H9 (cell line): ENCODE measurements around the gene TP73. TPM values are rescaled to one million over a fixed set of nuclear protein-coding genes. Genes with fewer than 3 reads are reported as not detected.

Experiments
- DNase-seq: peaks from one replicate; pipeline ENCODE4 v3.0.0-alpha.2; 2017
- H2AFZ ChIP-seq: one replicate; pipeline ENCODE4 v1.6.1; 2013; ENCODE audit warnings: mild to moderate bottlenecking, low read length, control low read depth, moderate library complexity
- H2AK5ac ChIP-seq: 2 replicates; pipeline ENCODE4 v1.6.1; 2013; ENCODE audit warnings: low read length, control low read depth, mixed read lengths; ENCODE audit not compliant: insufficient read length
- H2BK120ac ChIP-seq: one replicate; pipeline ENCODE4 v1.6.1; 2013; ENCODE audit warnings: low read depth, mild to moderate bottlenecking, low read length, control low read depth, inconsistent platforms; ENCODE audit not compliant: poor library complexity, severe bottlenecking
- H2BK12ac ChIP-seq: 2 replicates; pipeline ENCODE4 v1.6.1; 2013; ENCODE audit warnings: low read length, control low read depth, mixed read lengths, low read depth; ENCODE audit not compliant: insufficient read length
- H2BK15ac ChIP-seq: 2 replicates; pipeline ENCODE4 v1.6.1; 2013; ENCODE audit warnings: low read depth, low read length, control low read depth
- H2BK20ac ChIP-seq: one replicate; pipeline ENCODE4 v1.6.1; 2013; ENCODE audit warnings: low read depth, mild to moderate bottlenecking, low read length, control low read depth, inconsistent platforms; ENCODE audit not compliant: poor library complexity, severe bottlenecking
- H2BK5ac ChIP-seq: 2 replicates; pipeline ENCODE4 v1.6.1; 2013; ENCODE audit warnings: low read length, control low read depth, mixed read lengths; ENCODE audit not compliant: insufficient read length
- H3K14ac ChIP-seq: 2 replicates; pipeline ENCODE4 v1.6.1; 2013; ENCODE audit warnings: low read length, control low read depth; ENCODE audit not compliant: insufficient read depth
- H3K18ac ChIP-seq: 2 replicates; pipeline ENCODE4 v1.6.1; 2013; ENCODE audit warnings: low read depth, mild to moderate bottlenecking, mixed read lengths, low read length, control low read depth; ENCODE audit not compliant: insufficient read length
- H3K23ac ChIP-seq: 2 replicates; pipeline ENCODE4 v1.6.1; 2013; ENCODE audit warnings: low read length, control low read depth, mixed read lengths, low read depth; ENCODE audit not compliant: insufficient read length
- H3K23me2 ChIP-seq: 2 replicates; pipeline ENCODE4 v1.6.1; 2013; ENCODE audit warnings: low read depth, mild to moderate bottlenecking, mixed read lengths, low read length, control low read depth; ENCODE audit not compliant: insufficient read length, poor library complexity, severe bottlenecking
- H3K27ac ChIP-seq: 2 replicates; pipeline ENCODE4 v1.5.1; 2013; ENCODE audit warnings: low read length, control low read depth, mixed read lengths, low read depth; ENCODE audit not compliant: insufficient read length
- H3K27me3 ChIP-seq: 2 replicates; pipeline ENCODE4 v1.6.1; 2013; ENCODE audit warnings: low read length, control low read depth, inconsistent platforms; ENCODE audit not compliant: insufficient read depth
- H3K4ac ChIP-seq: 2 replicates; pipeline ENCODE4 v1.6.1; 2013; ENCODE audit warnings: low read depth, mild to moderate bottlenecking, control low read depth, inconsistent platforms, low read length, moderate library complexity
- H3K4me1 ChIP-seq: 2 replicates; pipeline ENCODE4 v1.6.1; 2013; ENCODE audit warnings: low read length, control low read depth, inconsistent platforms; ENCODE audit not compliant: insufficient read depth
- H3K4me2 ChIP-seq: 2 replicates; pipeline ENCODE4 v1.6.1; 2013; ENCODE audit warnings: low read length, control low read depth, mixed read lengths; ENCODE audit not compliant: insufficient read length, insufficient read depth
- H3K56ac ChIP-seq: 2 replicates; pipeline ENCODE4 v1.6.1; 2013; ENCODE audit warnings: low read depth, mild to moderate bottlenecking, mixed read lengths, low read length, control low read depth; ENCODE audit not compliant: insufficient read length
- H3K79me1 ChIP-seq: 2 replicates; pipeline ENCODE4 v1.6.1; 2013; ENCODE audit warnings: low read depth, mild to moderate bottlenecking, moderate library complexity, low read length, control low read depth, inconsistent platforms; ENCODE audit not compliant: insufficient read depth, poor library complexity, severe bottlenecking
- H3K79me2 ChIP-seq: 2 replicates; pipeline ENCODE4 v1.6.1; 2013; ENCODE audit warnings: low read length, control low read depth, inconsistent platforms; ENCODE audit not compliant: insufficient read depth
- H3K9ac ChIP-seq: 2 replicates; pipeline ENCODE4 v1.6.1; 2013; ENCODE audit warnings: low read length, control low read depth, mixed read lengths; ENCODE audit not compliant: insufficient read length; ENCODE audit errors: extremely low read depth
- H3K9me3 ChIP-seq: one replicate; pipeline ENCODE4 v1.6.1; 2013; ENCODE audit warnings: low read depth, low read length, inconsistent platforms; ENCODE audit not compliant: control insufficient read depth
- H3T11ph ChIP-seq: one replicate; pipeline ENCODE4 v1.6.1; 2013; ENCODE audit warnings: mild to moderate bottlenecking, low read length, control low read depth, inconsistent platforms
- H4K20me1 ChIP-seq: one replicate; pipeline ENCODE4 v1.6.1; 2013; ENCODE audit not compliant: control insufficient read depth, insufficient read length, insufficient read depth
- H4K5ac ChIP-seq: 2 replicates; pipeline ENCODE4 v1.6.1; 2013; ENCODE audit warnings: low read depth, mild to moderate bottlenecking, mixed read lengths, low read length, control low read depth; ENCODE audit not compliant: insufficient read length
- H4K8ac ChIP-seq: replicated peaks from 2 replicates; pipeline ENCODE4 v1.6.1; 2013; ENCODE audit warnings: low read length, control low read depth, mixed read lengths, low read depth; ENCODE audit not compliant: insufficient read length
- H4K91ac ChIP-seq: 2 replicates; pipeline ENCODE4 v1.6.1; 2013; ENCODE audit warnings: low read depth, mild to moderate bottlenecking, moderate library complexity, mixed read lengths, low read length, control low read depth; ENCODE audit not compliant: insufficient read length
- H3K27ac Mint-ChIP-seq, 3 experiments: 2 replicates in 2 of 3; 3 replicates in 1 of 3; pipeline ENCODE4 v1.8.0; 2020 to 2021; ENCODE audit warnings: mixed read lengths in 3 of 3, mild to moderate bottlenecking in 1 of 3, moderate library complexity in 1 of 3
- H3K27me3 Mint-ChIP-seq: 2 replicates; pipeline ENCODE4 v1.8.0; 2021; ENCODE audit warnings: low read depth, mild to moderate bottlenecking, moderate library complexity, mixed read lengths
- H3K36me3 Mint-ChIP-seq, 3 experiments: 2 replicates in 2 of 3; 3 replicates in 1 of 3; pipeline ENCODE4 v1.8.0; 2020 to 2021; ENCODE audit warnings: low read depth in 3 of 3, mixed read lengths in 3 of 3; ENCODE audit not compliant: insufficient read depth in 1 of 3
- H3K4me1 Mint-ChIP-seq, 2 experiments: 2 replicates each; pipeline ENCODE4 v1.8.0; 2020; ENCODE audit warnings: mixed read lengths in 2 of 2
- H3K4me3 Mint-ChIP-seq, 2 experiments: 2 replicates in 1 of 2; 3 replicates in 1 of 2; pipeline ENCODE4 v1.8.0; 2020 to 2021; ENCODE audit warnings: mild to moderate bottlenecking in 2 of 2, mixed read lengths in 2 of 2, moderate library complexity in 1 of 2
- H3K9me3 Mint-ChIP-seq, 2 experiments: 2 replicates in 1 of 2; 3 replicates in 1 of 2; pipeline ENCODE4 v1.8.0; 2020; ENCODE audit warnings: mild to moderate bottlenecking in 2 of 2, mixed read lengths in 2 of 2, moderate library complexity in 1 of 2
- whole genome bisulfite sequencing: extraction: QIAGEN DNeasy Blood & Tissue Kit; methylation state at CpG from one replicate; pipeline ENCODE4 v1.1.7; 2013; ENCODE audit warnings: missing lambda C conversion rate, low lambda C conversion rate, mixed read lengths; ENCODE audit not compliant: insufficient read length; ENCODE audit errors: extremely low coverage; 5-methylcytosine and 5-hydroxymethylcytosine counted together
- total RNA-seq: library from RNA; stranded (reverse); gene quantifications from 2 replicates; pipeline ENCODE4 v1.2.1, GENCODE V29; 2021
- TF ChIP-seq, protein P1 (sequence below): fragments of 200-600 bp; sonication (generic); conservative IDR thresholded peaks from 3 replicates; pipeline ENCODE4 v1.8.0; 2021; ENCODE audit warnings: antibody characterized with exemption, mild to moderate bottlenecking

Gene TP73
- total RNA-seq, 1 experiment from 2014 or later, result 4.7 TPM

- H4K5ac ChIP-seq, result no peak overlapping the region
- no peaks in the 10 kb centered on the region for H3K27me3 ChIP-seq
- no peaks in the 10 kb centered on the region; a peak in 1 of 7 replicates for H3K36me3 Mint-ChIP-seq
- no peak overlapping the region for H3T11ph ChIP-seq
- no peak overlapping the region for H4K91ac ChIP-seq
- H3K27me3 Mint-ChIP-seq, result peaks cover 28% of the 10 kb centered on the region
- no peak overlapping the region for H3K56ac ChIP-seq
- no peak overlapping the region for H3K23ac ChIP-seq
- no peak overlapping the region for H2AK5ac ChIP-seq
- no peak overlapping the region for H3K27ac ChIP-seq
- no peak overlapping the region for H2BK20ac ChIP-seq
- no peaks in the 10 kb centered on the region for H3K23me2 ChIP-seq
- no CpG with 5 or more reads among the region's 17 CpGs for WGBS
- H3K4me1 ChIP-seq, result no peaks in the 10 kb centered on the region
- no peak overlapping the region for H2BK120ac ChIP-seq
- DNase-seq, result no peak
- H3K27ac Mint-ChIP-seq, result no peak overlapping the region
- H3K4me1 Mint-ChIP-seq, result peaks cover 33 to 58% of the 10 kb centered on the region in 2 experiments
- H3K18ac ChIP-seq, result no peak overlapping the region
- H3K79me1 ChIP-seq, result no peaks in the 10 kb centered on the region
- no peaks in the 10 kb centered on the region for H4K20me1 ChIP-seq
- H2BK5ac ChIP-seq, result no peak overlapping the region
- H3K4me3 Mint-ChIP-seq, result no peak overlapping the region
- H4K8ac ChIP-seq, result no peak overlapping the region
- no peaks in the 10 kb centered on the region for H3K79me2 ChIP-seq
- no peak overlapping the region for H2BK15ac ChIP-seq
- H3K4ac ChIP-seq, result no peak overlapping the region
- H2BK12ac ChIP-seq, result no peak overlapping the region
- TF ChIP-seq, protein P1, sequence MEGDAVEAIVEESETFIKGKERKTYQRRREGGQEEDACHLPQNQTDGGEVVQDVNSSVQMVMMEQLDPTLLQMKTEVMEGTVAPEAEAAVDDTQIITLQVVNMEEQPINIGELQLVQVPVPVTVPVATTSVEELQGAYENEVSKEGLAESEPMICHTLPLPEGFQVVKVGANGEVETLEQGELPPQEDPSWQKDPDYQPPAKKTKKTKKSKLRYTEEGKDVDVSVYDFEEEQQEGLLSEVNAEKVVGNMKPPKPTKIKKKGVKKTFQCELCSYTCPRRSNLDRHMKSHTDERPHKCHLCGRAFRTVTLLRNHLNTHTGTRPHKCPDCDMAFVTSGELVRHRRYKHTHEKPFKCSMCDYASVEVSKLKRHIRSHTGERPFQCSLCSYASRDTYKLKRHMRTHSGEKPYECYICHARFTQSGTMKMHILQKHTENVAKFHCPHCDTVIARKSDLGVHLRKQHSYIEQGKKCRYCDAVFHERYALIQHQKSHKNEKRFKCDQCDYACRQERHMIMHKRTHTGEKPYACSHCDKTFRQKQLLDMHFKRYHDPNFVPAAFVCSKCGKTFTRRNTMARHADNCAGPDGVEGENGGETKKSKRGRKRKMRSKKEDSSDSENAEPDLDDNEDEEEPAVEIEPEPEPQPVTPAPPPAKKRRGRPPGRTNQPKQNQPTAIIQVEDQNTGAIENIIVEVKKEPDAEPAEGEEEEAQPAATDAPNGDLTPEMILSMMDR, result no peak
- H3K14ac ChIP-seq, result no peak overlapping the region
- H3K9me3 ChIP-seq, result no peaks in the 10 kb centered on the region
- H2AFZ ChIP-seq, result no peak overlapping the region
- H3K9ac ChIP-seq, result no peak overlapping the region
- H3K4me2 ChIP-seq, result no peak overlapping the region
- no peaks in the 10 kb centered on the region for H3K9me3 Mint-ChIP-seq
Measured at GRCh38 chr1:3672971-3673361, 20.6 kb downstream of the TP73 start.
